ENCODE results near the gene SLC44A4. TPM values are rescaled to one million over a fixed set of nuclear protein-coding genes. Genes with fewer than 3 reads are reported as not detected.

Gene SLC44A4
- total and polyA plus RNA-seq, 9 of the 15 experiments (the other 6 are each of a cell fraction or from before 2014, with no cell fraction given), result 7.9 to 18.6 (median 11.2) TPM

DNA sequence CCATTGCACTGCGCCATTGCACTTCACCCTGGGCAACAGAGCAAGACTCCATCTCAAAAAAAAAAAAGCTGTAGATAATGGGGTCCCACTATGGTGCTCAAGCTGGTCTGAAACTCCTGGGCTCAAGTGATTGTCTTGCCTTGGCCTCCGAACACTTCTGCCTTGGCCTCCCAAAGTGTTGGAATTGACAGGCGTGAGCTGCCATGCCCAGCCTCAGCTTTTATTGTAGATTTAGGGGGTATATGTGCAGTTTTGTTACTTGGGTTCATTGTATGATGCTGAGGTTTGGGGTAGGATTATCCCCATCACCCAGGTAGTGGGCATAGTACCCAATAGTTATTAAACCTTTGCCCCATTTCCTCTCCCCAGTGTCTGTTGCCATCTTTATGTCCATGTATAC lies 39.8 kb downstream of the SLC44A4 start:
- ATAC-seq (no peak), DNase-seq (ENCODE audit: extremely low read depth in 1 of 4, low spot score in 3 of 4) (no peak), FAIRE-seq (no peak)
- CTCF ChIA-PET (ENCODE audit: low intra/inter-chr PET ratio), result no interaction called here
- no peaks in the 10 kb centered on the region for H3K27me3 ChIP-seq (ENCODE audit: control insufficient read depth in 2 of 2, insufficient read depth in 2 of 2, low read length in 2 of 2)
- in situ Hi-C loops (cut with MboI) (no loop called here), intact Hi-C loops (cut with micrococcal nuclease) (no loop called here)
- TF ChIP-seq CBFA2T3 (IDR thresholded peaks at IDR 0.05) (no peak), ZBTB33 (CRISPR knock-in tag; IDR thresholded peaks at IDR 0.05) (peak; percentile 89), ZNF140 (CRISPR knock-in tag; IDR thresholded peaks at IDR 0.05) (no peak), POLR2AphosphoS5 (IDR thresholded peaks at IDR 0.05; ENCODE audit: control insufficient read depth, insufficient read depth, low read depth, low read length) (peak; percentile 62; the same call in 1 of the 2 replicates), SUPT5H (IDR thresholded peaks at IDR 0.05) (0 out of 2 replicates have a peak, but pooled peaks have one; percentile 15), BRD4 (IDR thresholded peaks at IDR 0.05) (no peak), POLR2G (IDR thresholded peaks at IDR 0.05; ENCODE audit: low read depth, low read length) (peak; percentile 26; the same call in 1 of the 2 replicates), SMAD1 (IDR thresholded peaks at IDR 0.05; ENCODE audit: low read depth, low read length, partially characterized antibody) (peak; percentile 23), RBFOX2 (IDR thresholded peaks at IDR 0.05; ENCODE audit: low read depth, low read length) (peak; percentile 14; the same call in 1 of the 2 replicates), ZC3H8 (IDR thresholded peaks at IDR 0.05) (no peak), ZNF431 (CRISPR knock-in tag; IDR thresholded peaks at IDR 0.05) (0 out of 2 replicates have a peak, but pooled peaks have one; percentile 1)
- TF ChIP-seq, protein P1, sequence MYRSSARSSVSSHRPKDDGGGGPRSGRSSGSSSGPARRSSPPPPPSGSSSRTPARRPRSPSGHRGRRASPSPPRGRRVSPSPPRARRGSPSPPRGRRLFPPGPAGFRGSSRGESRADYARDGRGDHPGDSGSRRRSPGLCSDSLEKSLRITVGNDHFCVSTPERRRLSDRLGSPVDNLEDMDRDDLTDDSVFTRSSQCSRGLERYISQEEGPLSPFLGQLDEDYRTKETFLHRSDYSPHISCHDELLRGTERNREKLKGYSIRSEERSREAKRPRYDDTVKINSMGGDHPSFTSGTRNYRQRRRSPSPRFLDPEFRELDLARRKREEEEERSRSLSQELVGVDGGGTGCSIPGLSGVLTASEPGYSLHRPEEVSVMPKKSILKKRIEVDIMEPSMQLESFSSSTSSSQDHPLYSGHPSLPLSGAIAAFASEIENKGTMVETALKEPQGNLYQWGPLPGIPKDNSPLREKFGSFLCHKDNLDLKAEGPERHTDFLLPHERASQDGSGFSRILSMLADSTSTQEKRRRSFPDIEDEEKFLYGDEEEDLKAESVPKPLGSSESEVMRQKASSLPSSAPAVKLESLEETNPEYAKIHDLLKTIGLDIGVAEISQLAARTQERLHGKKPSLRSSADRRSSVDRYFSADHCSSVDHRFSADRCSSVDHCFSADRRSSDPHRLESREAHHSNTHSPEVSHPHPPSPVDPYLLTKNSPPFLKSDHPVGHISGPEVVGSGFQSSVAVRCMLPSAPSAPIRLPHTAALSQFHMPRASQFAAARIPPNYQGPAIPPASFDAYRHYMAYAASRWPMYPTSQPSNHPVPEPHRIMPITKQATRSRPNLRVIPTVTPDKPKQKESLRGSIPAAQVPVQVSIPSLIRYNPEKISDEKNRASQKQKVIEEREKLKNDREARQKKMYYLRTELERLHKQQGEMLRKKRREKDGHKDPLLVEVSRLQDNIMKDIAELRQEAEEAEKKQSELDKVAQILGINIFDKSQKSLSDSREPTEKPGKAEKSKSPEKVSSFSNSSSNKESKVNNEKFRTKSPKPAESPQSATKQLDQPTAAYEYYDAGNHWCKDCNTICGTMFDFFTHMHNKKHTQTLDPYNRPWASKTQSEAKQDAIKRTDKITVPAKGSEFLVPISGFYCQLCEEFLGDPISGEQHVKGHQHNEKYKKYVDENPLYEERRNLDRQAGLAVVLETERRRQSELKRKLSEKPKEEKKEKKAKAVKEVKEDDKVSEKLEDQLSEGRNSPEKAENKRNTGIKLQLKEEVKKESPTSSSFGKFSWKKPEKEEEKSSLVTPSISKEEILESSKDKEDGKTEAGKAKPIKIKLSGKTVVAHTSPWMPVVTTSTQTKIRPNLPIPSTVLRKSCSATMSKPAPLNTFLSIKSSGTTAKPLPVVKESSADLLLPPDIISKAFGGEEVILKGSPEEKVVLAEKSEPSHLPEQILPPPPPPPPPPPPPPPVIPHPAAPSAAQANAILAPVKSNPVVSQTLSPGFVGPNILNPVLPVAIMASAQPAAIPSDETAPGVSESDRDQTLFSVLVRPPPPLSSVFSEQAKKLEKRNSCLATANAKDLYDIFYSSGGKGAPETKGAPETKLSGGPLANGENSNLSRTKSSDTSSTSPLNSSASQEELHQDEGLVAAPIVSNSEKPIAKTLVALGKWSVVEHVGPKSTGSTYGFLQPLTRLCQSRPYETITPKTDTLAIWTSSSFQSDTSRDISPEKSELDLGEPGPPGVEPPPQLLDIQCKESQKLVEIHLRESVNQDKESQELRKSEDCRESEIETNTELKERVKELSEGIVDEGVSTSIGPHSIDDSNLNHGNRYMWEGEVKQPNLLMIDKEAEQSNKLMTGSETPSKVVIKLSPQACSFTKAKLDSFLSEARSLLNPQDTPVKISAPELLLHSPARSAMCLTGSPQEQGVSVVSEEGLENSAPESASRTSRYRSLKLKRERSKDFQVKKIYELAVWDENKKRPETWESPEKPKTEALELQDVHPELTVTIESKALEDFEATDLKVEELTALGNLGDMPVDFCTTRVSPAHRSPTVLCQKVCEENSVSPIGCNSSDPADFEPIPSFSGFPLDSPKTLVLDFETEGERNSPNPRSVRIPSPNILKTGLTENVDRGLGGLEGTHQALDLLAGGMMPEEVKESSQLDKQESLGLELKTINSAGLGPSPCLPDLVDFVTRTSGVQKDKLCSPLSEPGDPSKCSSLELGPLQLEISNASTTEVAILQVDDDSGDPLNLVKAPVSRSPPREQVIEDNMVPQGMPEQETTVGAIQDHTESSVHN (IDR thresholded peaks at IDR 0.05; ENCODE audit: borderline replicate concordance in 1 of 2, low read depth in 1 of 2), result no peak
- peaks cover 21 to 36% of the 10 kb centered on the region in 2 experiments for H3K4me1 ChIP-seq (replicated peaks in 1 of 2; ENCODE audit: control insufficient read depth in 2 of 2, insufficient read depth in 2 of 2, low read length in 2 of 2)
- peaks cover 60% of the 10 kb centered on the region for H3K36me3 ChIP-seq (ENCODE audit: control insufficient read depth, insufficient read depth, low read length)
- 87% methylated on average over 3 of the region's 3 CpGs for WGBS (ENCODE audit: insufficient coverage, low coverage, missing lambda C conversion rate)
- no peak overlapping the region for H2AFZ ChIP-seq (ENCODE audit: low read depth, low read length)
- BruUV-seq (replicated peaks), result TSS peak; percentile 1
- H4K20me1 ChIP-seq (replicated peaks; ENCODE audit: control insufficient read depth, insufficient read depth, low read length), result peaks cover 30% of the 10 kb centered on the region
- no peaks in the 10 kb centered on the region for H3K9me1 ChIP-seq (ENCODE audit: control insufficient read depth, insufficient read depth, low read length)
- H3K9ac ChIP-seq (ENCODE audit: insufficient read depth in 1 of 2, low read depth in 2 of 2, low read length in 2 of 2), result peak overlapping the region; percentile 21 to 74; a peak in 3 of 4 replicates
- peak overlapping the region; percentile 24; the same call in 1 of the 3 replicates for H3K27ac ChIP-seq (ENCODE audit: extremely low read depth, low read depth, low read length)
- no peaks in the 10 kb centered on the region; the same call in 1 of the 2 replicates for H3K9me3 ChIP-seq (replicated peaks; ENCODE audit: control insufficient read depth, insufficient read depth, low read depth, low read length)
- peak overlapping the region; percentile 85; the same call in 1 of the 2 replicates for H3K4me3 ChIP-seq
- H3K79me2 ChIP-seq (ENCODE audit: control insufficient read depth, insufficient read depth, low read length), result peaks cover 51% of the 10 kb centered on the region
- H3K4me2 ChIP-seq (ENCODE audit: insufficient read depth, low read length), result peak overlapping the region; percentile 94
- POLR2A ChIA-PET, result interaction anchor here (0.6 to 15.7 kb wide), 20 partner anchors 3 to 258 kb away, joined by 3 to 229 read pairs (median 6); partner anchors contain the start of genes ABHD16A, APOM, BAG6 and C6orf47
